Right atrium auricular region (tissue), 2 donors: ENCODE measurements around the gene MADD. TPM values are rescaled to one million over a fixed set of nuclear protein-coding genes. Genes with fewer than 3 reads are reported as not detected.

Experiments
- DNase-seq: peaks from one replicate; pipeline ENCODE4 v3.0.0-alpha.2; 2019; ENCODE audit warnings: low spot score
- H3K27ac ChIP-seq, 2 donors: fragments of 200-600 bp; sonication (generic); 1 replicate in 1 of 2; 2 replicates in 1 of 2; pipeline ENCODE4 v1.5.1; 2016 to 2019
- H3K27me3 ChIP-seq, 2 donors: fragments of 200-600 bp; sonication (generic); one replicate each; pipeline versions ENCODE4 v1.5.1 to v1.6.0; 2017 to 2019
- H3K36me3 ChIP-seq: fragments of 200-600 bp; sonication (generic); one replicate; pipeline ENCODE4 v1.5.1; 2016
- H3K4me1 ChIP-seq, 2 donors: fragments of 200-600 bp; sonication (generic); one replicate each; pipeline versions ENCODE4 v1.5.1 to v1.6.0; 2017 to 2019
- H3K4me3 ChIP-seq, 2 donors: fragments of 200-600 bp; sonication (generic); 1 replicate in 1 of 2; 2 replicates in 1 of 2; pipeline ENCODE4 v1.5.1; 2017 to 2019; ENCODE audit warnings: mild to moderate bottlenecking in 1 of 2, moderate library complexity in 1 of 2
- H3K9me3 ChIP-seq, 2 donors: fragments of 200-600 bp; sonication (generic); one replicate each; pipeline ENCODE4 v1.5.1; 2019
- total RNA-seq, 2 donors: library from RNA; depleted of rRNA; stranded (reverse); fragments of >200 nt; gene quantifications; one replicate each; pipeline ENCODE4 v1.1.0, GENCODE V29; 2016
- TF ChIP-seq, protein P1 (sequence below), 2 donors: fragments of 200-600 bp; sonication (generic); IDR thresholded peaks; one replicate each; pipeline ENCODE4 v1.5.1; 2019; ENCODE audit warnings: antibody characterized with exemption in 2 of 2

The MADD gene
- total RNA-seq, 2 donors from 2014 or later: 28.2 to 49.8 TPM

DNA sequence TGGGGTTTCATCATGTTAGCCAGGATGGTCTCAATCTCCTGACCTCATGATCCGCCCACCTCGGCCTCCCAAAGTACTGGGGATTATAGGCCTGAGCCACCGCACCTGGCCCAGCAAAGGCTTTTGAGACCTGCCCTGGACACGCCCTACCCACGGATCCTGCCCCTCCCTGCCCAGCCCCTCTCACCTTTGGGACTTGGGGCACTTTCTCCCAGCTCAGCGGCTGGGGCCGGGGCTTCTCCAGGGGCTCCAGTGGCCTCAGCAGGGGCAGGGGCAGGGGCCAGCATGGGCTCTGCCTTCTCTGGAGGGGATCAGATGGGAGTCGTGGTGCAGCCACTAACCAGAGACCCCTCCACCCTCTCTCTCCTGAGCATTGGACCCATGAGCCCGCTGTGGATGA is 80.4 kb downstream of the MADD start:
- Histone ChIP-seq H3K9me3 (no peaks in the 10 kb centered on the region), H3K4me3 (peak overlapping the region; percentile 59 to 61), H3K4me1 (peaks cover 0 to 25% of the 10 kb centered on the region in 2 donors), H3K27ac (peak overlapping the region; percentile 88 to 98), H3K36me3 (peaks cover 60% of the 10 kb centered on the region), H3K27me3 (no peaks in the 10 kb centered on the region)
- TF ChIP-seq, protein P1, sequence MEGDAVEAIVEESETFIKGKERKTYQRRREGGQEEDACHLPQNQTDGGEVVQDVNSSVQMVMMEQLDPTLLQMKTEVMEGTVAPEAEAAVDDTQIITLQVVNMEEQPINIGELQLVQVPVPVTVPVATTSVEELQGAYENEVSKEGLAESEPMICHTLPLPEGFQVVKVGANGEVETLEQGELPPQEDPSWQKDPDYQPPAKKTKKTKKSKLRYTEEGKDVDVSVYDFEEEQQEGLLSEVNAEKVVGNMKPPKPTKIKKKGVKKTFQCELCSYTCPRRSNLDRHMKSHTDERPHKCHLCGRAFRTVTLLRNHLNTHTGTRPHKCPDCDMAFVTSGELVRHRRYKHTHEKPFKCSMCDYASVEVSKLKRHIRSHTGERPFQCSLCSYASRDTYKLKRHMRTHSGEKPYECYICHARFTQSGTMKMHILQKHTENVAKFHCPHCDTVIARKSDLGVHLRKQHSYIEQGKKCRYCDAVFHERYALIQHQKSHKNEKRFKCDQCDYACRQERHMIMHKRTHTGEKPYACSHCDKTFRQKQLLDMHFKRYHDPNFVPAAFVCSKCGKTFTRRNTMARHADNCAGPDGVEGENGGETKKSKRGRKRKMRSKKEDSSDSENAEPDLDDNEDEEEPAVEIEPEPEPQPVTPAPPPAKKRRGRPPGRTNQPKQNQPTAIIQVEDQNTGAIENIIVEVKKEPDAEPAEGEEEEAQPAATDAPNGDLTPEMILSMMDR (IDR thresholded peaks at IDR 0.05): no peak
- no peak for DNase-seq

DNA sequence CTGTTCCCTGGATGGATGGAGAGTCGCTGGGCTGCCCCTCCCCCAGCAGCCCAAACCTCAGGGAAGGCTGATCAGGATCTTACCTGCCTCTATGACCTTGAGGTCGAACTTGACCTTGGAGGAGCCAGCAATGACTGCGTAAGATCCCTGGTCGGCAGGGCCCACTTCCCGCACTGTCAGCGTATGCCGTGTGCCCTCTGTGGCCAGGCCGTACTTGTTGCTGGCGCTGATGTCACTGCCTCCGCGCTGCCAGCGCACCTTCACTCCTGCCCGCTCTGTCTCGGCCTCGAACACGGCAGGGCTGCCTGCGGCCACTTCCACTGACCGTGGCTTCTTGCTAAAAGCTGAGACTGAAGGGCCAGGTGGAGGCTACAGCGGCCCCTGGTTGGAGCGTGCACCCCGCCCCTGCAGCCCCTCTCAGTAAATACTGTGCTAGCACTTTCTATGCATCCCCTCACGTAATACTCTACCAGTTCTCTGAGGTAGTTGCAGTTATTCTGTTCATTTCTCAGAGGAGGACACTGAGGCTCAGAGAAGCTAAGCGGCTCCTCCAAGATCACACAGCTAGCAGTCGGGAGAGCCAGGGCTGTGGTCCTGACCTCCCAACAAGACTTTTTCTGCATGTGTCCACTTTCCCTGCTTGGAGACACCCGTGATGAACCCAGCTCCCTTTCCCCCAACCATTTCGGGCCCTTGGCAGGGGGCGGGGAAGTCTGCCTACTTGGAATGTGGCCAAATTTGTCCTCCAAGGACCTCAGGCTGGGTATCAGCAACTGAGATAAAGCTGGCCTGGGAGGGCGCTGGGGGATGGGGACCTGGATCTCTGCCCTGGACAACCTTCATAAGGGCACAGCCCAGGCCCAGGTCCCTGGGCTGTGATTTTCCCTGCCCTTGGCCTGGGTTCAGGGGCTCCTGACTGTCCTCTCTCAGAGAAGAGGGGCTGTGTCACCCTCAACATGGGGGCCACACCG is 81.5 kb downstream of the MADD start:
- no peaks in the 10 kb centered on the region for H3K27me3 ChIP-seq
- TF ChIP-seq, protein P1 (IDR thresholded peaks at IDR 0.05): no peak
- H3K9me3 ChIP-seq: no peaks in the 10 kb centered on the region
- peak overlapping the region; percentile 59 to 61 for H3K4me3 ChIP-seq
- peaks cover 49% of the 10 kb centered on the region for H3K36me3 ChIP-seq
- H3K4me1 ChIP-seq: peaks cover 0 to 30% of the 10 kb centered on the region in 2 donors
- peak overlapping the region; percentile 88 to 98 for H3K27ac ChIP-seq
- DNase-seq: no peak

- H3K4me1 ChIP-seq: peaks cover 0 to 20% of the 10 kb centered on the region in 2 donors
These were observed 82.6 kb downstream of the MADD start, which contains the start of gene MYBPC3 for GRCh38 chr11:47352556-47352955. MYBPC3 (minus strand) TSS chr11:47352702; CDS start chr11:47352647, 55 bp downstream.

GRCh38 chr11:47353978-47354774 is 84.2 kb downstream of the MADD start:
- DNase-seq: no peak
- Histone ChIP-seq H3K27me3 (no peaks in the 10 kb centered on the region), H3K27ac (peak overlapping the region; percentile 88 to 98), H3K4me1 (peaks cover 0 to 12% of the 10 kb centered on the region in 2 donors), H3K36me3 (peaks cover 24% of the 10 kb centered on the region), H3K4me3 (peak overlapping the region in 1 of 2 donors; percentile 56), H3K9me3 (no peaks in the 10 kb centered on the region)
- TF ChIP-seq, protein P1 (IDR thresholded peaks at IDR 0.05): no peak

More at GRCh38 chr11:47352556-47352955, 82.6 kb downstream of the MADD start, which contains the start of gene MYBPC3:
- no peak for DNase-seq
- peak within 1 kb of the TSS; percentile 88 to 98 for H3K27ac ChIP-seq
- H3K27me3 ChIP-seq: no peaks in the 10 kb centered on the region
- no peaks in the 10 kb centered on the region for H3K9me3 ChIP-seq
- H3K36me3 ChIP-seq: peaks cover 38% of the 10 kb centered on the region
- H3K4me3 ChIP-seq: peak within 1 kb of the TSS; percentile 59 to 61
- TF ChIP-seq, protein P1 (IDR thresholded peaks at IDR 0.05): no peak

- TF ChIP-seq, protein P1 (IDR thresholded peaks at IDR 0.05): no peak
- H3K9me3 ChIP-seq: no peaks in the 10 kb centered on the region
- DNase-seq: no peak
- H3K27me3 ChIP-seq: no peaks in the 10 kb centered on the region
- peak overlapping the region; percentile 33 to 56 for H3K4me3 ChIP-seq
- H3K27ac ChIP-seq: peak overlapping the region; percentile 88 to 98
- H3K36me3 ChIP-seq: peaks cover 16% of the 10 kb centered on the region
- peaks cover 0 to 12% of the 10 kb centered on the region in 2 donors for H3K4me1 ChIP-seq
These were observed 85.0 kb downstream of the MADD start for GRCh38 chr11:47354913-47355282.
